ENCODE data around the gene COX7A2.

The COX7A2 gene

DNA sequence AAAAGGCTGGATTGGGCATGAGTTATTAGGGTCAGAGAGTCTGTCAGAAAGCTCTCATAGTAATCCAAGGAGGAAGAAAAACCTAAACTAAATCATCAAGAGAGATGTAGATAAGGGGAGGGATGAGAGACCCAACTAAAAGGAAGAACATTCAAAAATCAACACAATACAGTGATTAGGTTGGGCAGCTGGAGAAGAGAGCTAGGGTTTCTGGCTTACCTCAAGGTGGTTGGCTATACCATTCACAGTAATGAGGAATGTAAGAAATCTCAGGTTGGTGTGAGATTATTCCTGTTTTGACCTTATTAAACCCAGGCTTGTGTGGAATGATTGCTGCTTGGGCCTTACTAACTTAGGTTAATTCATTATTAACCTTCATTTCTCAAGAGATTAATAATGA is 6.2 kb upstream of the COX7A2 start:
- no peak overlapping the region for H2BK12ac ChIP-seq (ENCODE audit: low read length in 2 of 2)
- no peaks in the 10 kb centered on the region for H3K4me1 ChIP-seq (ENCODE audit: control insufficient read depth, insufficient read depth, low read depth, low read length)
- no peak for DNase-seq
- no peak overlapping the region for H3K9ac ChIP-seq (ENCODE audit: low read length)
- no peak overlapping the region for H2BK120ac ChIP-seq (ENCODE audit: low read depth, low read length)
- no peaks in the 10 kb centered on the region for H3K9me3 ChIP-seq (ENCODE audit: control insufficient read depth, low read length)
- H2AFZ ChIP-seq (ENCODE audit: low read depth, low read length): no peak overlapping the region
- H3K23ac ChIP-seq (ENCODE audit: low read length in 2 of 2): no peak overlapping the region
- no peak overlapping the region for H4K8ac ChIP-seq (ENCODE audit: low read length)
- no peak overlapping the region for H4K91ac ChIP-seq (ENCODE audit: low read length)
- peaks cover 9% of the 10 kb centered on the region for H3K79me1 ChIP-seq (replicated peaks; ENCODE audit: low read length, poor library complexity, severe bottlenecking)
- H3K4me2 ChIP-seq (ENCODE audit: low read length, poor library complexity, severe bottlenecking): no peak overlapping the region
- no peak overlapping the region for H3K18ac ChIP-seq (ENCODE audit: low read depth in 1 of 2, low read length in 2 of 2)
- no peak overlapping the region for H2BK5ac ChIP-seq (ENCODE audit: low read depth, low read length, poor library complexity, severe bottlenecking)
- no peak overlapping the region for H3K4me3 ChIP-seq (ENCODE audit: insufficient read depth in 1 of 2, low read depth in 1 of 2, low read length in 2 of 2)
- H3K27me3 ChIP-seq (ENCODE audit: control insufficient read depth in 1 of 2, insufficient read depth in 1 of 2, low read length in 2 of 2): no peaks in the 10 kb centered on the region
- H2BK15ac ChIP-seq (ENCODE audit: low read depth, poor library complexity, severe bottlenecking): no peak overlapping the region
- H3K27ac ChIP-seq (ENCODE audit: low read length, poor library complexity, severe bottlenecking): no peak overlapping the region
- H2AK5ac ChIP-seq (ENCODE audit: low read length, severe bottlenecking): no peak overlapping the region
- H3K14ac ChIP-seq (ENCODE audit: low read length in 2 of 2): no peak overlapping the region
- H3K36me3 ChIP-seq (ENCODE audit: control insufficient read depth in 1 of 2, insufficient read depth in 2 of 2, low read depth in 1 of 2, low read length in 2 of 2): peaks cover 0 to 29% of the 10 kb centered on the region in 2 experiments
- no peak overlapping the region for H3K4ac ChIP-seq (ENCODE audit: low read depth in 1 of 2, low read length in 2 of 2)

DNA sequence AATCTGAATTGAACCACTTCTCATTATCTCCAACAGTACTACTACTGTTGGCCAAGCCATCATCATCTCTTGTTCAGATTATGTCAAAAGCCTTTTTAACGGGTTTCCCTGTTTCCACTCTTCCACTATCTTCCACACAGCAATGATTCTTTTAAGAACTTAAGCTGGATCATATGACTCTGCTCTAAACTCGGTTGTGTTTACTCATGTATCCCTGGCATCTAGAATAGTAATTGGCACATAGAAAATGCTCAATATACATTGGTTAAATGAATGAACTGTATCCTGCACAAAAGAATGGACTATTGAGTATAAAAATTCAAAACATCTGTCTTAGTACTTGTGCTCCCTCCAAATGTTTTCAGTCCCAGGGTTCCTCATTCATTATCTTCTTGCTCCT is 2.8 kb upstream of the COX7A2 start:
- Histone ChIP-seq H3K14ac (ENCODE audit: low read length in 2 of 2) (no peak overlapping the region), H3K27me3 (ENCODE audit: control insufficient read depth in 1 of 2, insufficient read depth in 1 of 2, low read length in 2 of 2) (no peaks in the 10 kb centered on the region), H3K9ac (ENCODE audit: low read length) (peak overlapping the region; percentile 31), H4K91ac (ENCODE audit: low read length) (no peak overlapping the region), H3K79me1 (replicated peaks; ENCODE audit: low read length, poor library complexity, severe bottlenecking) (no peaks in the 10 kb centered on the region), H3K36me3 (ENCODE audit: control insufficient read depth in 1 of 2, insufficient read depth in 2 of 2, low read depth in 1 of 2, low read length in 2 of 2) (peaks cover 0 to 1% of the 10 kb centered on the region in 2 experiments), H3K4ac (ENCODE audit: low read depth in 1 of 2, low read length in 2 of 2) (no peak overlapping the region), H4K8ac (ENCODE audit: low read length) (no peak overlapping the region), H3K4me1 (ENCODE audit: control insufficient read depth, insufficient read depth, low read depth, low read length) (peaks cover 8% of the 10 kb centered on the region), H3K4me3 (ENCODE audit: insufficient read depth in 1 of 2, low read depth in 1 of 2, low read length in 2 of 2) (no peak overlapping the region), H2BK120ac (ENCODE audit: low read depth, low read length) (no peak overlapping the region), H2AFZ (ENCODE audit: low read depth, low read length) (no peak overlapping the region), H3K9me3 (ENCODE audit: control insufficient read depth, low read length) (no peaks in the 10 kb centered on the region), H2AK5ac (ENCODE audit: low read length, severe bottlenecking) (no peak overlapping the region), H3K18ac (ENCODE audit: low read depth in 1 of 2, low read length in 2 of 2) (no peak overlapping the region), H2BK5ac (ENCODE audit: low read depth, low read length, poor library complexity, severe bottlenecking) (no peak overlapping the region), H3K27ac (ENCODE audit: low read length, poor library complexity, severe bottlenecking) (no peak overlapping the region), H3K23ac (ENCODE audit: low read length in 2 of 2) (no peak overlapping the region), H2BK12ac (ENCODE audit: low read length in 2 of 2) (no peak overlapping the region), H3K4me2 (ENCODE audit: low read length, poor library complexity, severe bottlenecking) (no peak overlapping the region), H2BK15ac (ENCODE audit: low read depth, poor library complexity, severe bottlenecking) (no peak overlapping the region)
- no peak for DNase-seq
- 72% methylated on average over 2 of the region's 2 CpGs for WGBS

DNA sequence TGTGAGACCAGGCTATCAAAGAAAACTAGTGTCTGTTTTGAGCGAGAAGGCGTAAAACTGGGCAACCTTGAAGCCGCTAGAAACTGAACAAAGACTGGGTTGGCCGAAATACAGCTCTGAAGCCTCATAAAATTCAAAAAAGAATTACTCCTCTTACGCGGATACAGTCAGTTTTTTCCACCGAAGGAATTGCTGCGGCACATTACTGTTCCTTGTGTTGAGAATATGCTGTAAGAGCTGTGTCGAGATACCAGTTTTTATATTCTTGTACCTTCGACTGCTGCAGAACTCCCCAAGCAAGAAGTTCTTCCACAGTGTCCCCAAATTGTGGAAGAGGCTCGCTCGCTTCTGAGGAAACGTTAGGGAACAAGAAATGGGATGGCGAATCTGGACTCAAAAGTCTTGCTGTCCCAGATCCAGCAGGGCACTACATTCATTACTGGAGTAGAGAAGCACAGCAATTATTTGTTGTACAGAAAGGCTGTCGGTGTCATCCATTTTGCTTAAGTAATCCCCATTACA is 523 bp upstream of the COX7A2 start:
- Histone ChIP-seq H2AK5ac (ENCODE audit: low read length, severe bottlenecking) (no peak overlapping the region), H3K27ac (ENCODE audit: low read length, poor library complexity, severe bottlenecking) (peak overlapping the region; percentile 94), H4K8ac (ENCODE audit: low read length) (peak overlapping the region; percentile 87), H3K18ac (ENCODE audit: low read depth in 1 of 2, low read length in 2 of 2) (peak overlapping the region in 1 of 2 experiments; percentile 82), H3K27me3 (ENCODE audit: control insufficient read depth in 1 of 2, insufficient read depth in 1 of 2, low read length in 2 of 2) (no peaks in the 10 kb centered on the region), H3K9ac (ENCODE audit: low read length) (peak overlapping the region; percentile 97), H3K79me1 (replicated peaks; ENCODE audit: low read length, poor library complexity, severe bottlenecking) (peaks cover under 1% of the 10 kb centered on the region), H3K9me3 (ENCODE audit: control insufficient read depth, low read length) (no peaks in the 10 kb centered on the region), H2BK5ac (ENCODE audit: low read depth, low read length, poor library complexity, severe bottlenecking) (no peak overlapping the region), H3K4me2 (ENCODE audit: low read length, poor library complexity, severe bottlenecking) (peak overlapping the region; percentile 75), H2BK120ac (ENCODE audit: low read depth, low read length) (no peak overlapping the region), H2BK15ac (ENCODE audit: low read depth, poor library complexity, severe bottlenecking) (no peak overlapping the region), H3K36me3 (ENCODE audit: control insufficient read depth in 1 of 2, insufficient read depth in 2 of 2, low read depth in 1 of 2, low read length in 2 of 2) (peaks cover 5 to 23% of the 10 kb centered on the region in 2 experiments), H3K4ac (ENCODE audit: low read depth in 1 of 2, low read length in 2 of 2) (peak overlapping the region; percentile 78 to 80), H3K4me3 (ENCODE audit: insufficient read depth in 1 of 2, low read depth in 1 of 2, low read length in 2 of 2) (peak overlapping the region in 1 of 2 experiments; percentile 99), H3K14ac (ENCODE audit: low read length in 2 of 2) (no peak overlapping the region), H4K91ac (ENCODE audit: low read length) (no peak overlapping the region), H3K4me1 (ENCODE audit: control insufficient read depth, insufficient read depth, low read depth, low read length) (peaks cover 8% of the 10 kb centered on the region), H2BK12ac (ENCODE audit: low read length in 2 of 2) (no peak overlapping the region), H2AFZ (ENCODE audit: low read depth, low read length) (no peak overlapping the region), H3K23ac (ENCODE audit: low read length in 2 of 2) (no peak overlapping the region)
- 32% methylated on average over 14 of the region's 15 CpGs for WGBS
- DNase-seq: no peak

DNA sequence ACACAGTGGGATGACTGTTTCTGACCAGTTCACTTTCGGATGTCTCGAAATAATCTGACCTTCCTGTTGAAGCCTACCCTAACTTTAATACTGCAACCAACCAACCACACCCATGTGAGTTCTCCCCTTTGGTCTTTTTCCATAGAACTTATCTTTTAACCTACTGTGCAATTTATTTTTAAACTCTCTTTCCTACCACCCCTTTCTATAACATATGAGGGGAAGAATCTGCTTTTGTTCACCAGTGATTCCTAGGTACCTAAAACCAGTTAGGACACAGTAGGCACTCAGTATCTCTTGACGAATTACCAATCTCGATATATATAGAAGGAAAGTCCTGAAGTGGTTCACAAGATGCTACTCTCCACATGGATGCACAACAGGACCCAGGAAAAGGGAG is 7.0 kb downstream of the COX7A2 start:
- H2BK12ac ChIP-seq (ENCODE audit: low read length in 2 of 2): no peak overlapping the region
- DNase-seq: no peak
- H3K9ac ChIP-seq (ENCODE audit: low read length): no peak overlapping the region
- H3K27me3 ChIP-seq (ENCODE audit: control insufficient read depth in 1 of 2, insufficient read depth in 1 of 2, low read length in 2 of 2): no peaks in the 10 kb centered on the region
- peaks cover 10 to 48% of the 10 kb centered on the region in 2 experiments for H3K36me3 ChIP-seq (ENCODE audit: control insufficient read depth in 1 of 2, insufficient read depth in 2 of 2, low read depth in 1 of 2, low read length in 2 of 2)
- H3K23ac ChIP-seq (ENCODE audit: low read length in 2 of 2): no peak overlapping the region
- no peak overlapping the region for H2AK5ac ChIP-seq (ENCODE audit: low read length, severe bottlenecking)
- no peak overlapping the region for H2BK5ac ChIP-seq (ENCODE audit: low read depth, low read length, poor library complexity, severe bottlenecking)
- no peak overlapping the region for H3K4me2 ChIP-seq (ENCODE audit: low read length, poor library complexity, severe bottlenecking)
- WGBS: 99% methylated on average over 4 of the region's 4 CpGs
- H3K27ac ChIP-seq (ENCODE audit: low read length, poor library complexity, severe bottlenecking): no peak overlapping the region
- no peak overlapping the region for H3K14ac ChIP-seq (ENCODE audit: low read length in 2 of 2)
- H2BK120ac ChIP-seq (ENCODE audit: low read depth, low read length): no peak overlapping the region
- no peak overlapping the region for H3K4me3 ChIP-seq (ENCODE audit: insufficient read depth in 1 of 2, low read depth in 1 of 2, low read length in 2 of 2)
- H3K4me1 ChIP-seq (ENCODE audit: control insufficient read depth, insufficient read depth, low read depth, low read length): peaks cover 1% of the 10 kb centered on the region
- no peak overlapping the region for H3K4ac ChIP-seq (ENCODE audit: low read depth in 1 of 2, low read length in 2 of 2)
- no peak overlapping the region for H2BK15ac ChIP-seq (ENCODE audit: low read depth, poor library complexity, severe bottlenecking)
- peaks cover 3% of the 10 kb centered on the region for H3K79me1 ChIP-seq (replicated peaks; ENCODE audit: low read length, poor library complexity, severe bottlenecking)
- H3K9me3 ChIP-seq (ENCODE audit: control insufficient read depth, low read length): no peaks in the 10 kb centered on the region
- H3K18ac ChIP-seq (ENCODE audit: low read depth in 1 of 2, low read length in 2 of 2): no peak overlapping the region
- no peak overlapping the region for H2AFZ ChIP-seq (ENCODE audit: low read depth, low read length)
- no peak overlapping the region for H4K91ac ChIP-seq (ENCODE audit: low read length)
- no peak overlapping the region for H4K8ac ChIP-seq (ENCODE audit: low read length)

Measured in mesenchymal stem cell (in vitro differentiated cells and primary cell).